GM23338 (cell line): ENCODE measurements around the gene HDAC1. TPM values are rescaled to one million over a fixed set of nuclear protein-coding genes. Genes with fewer than 3 reads are reported as not detected.

Experiments
- ATAC-seq: fragments of 200-7000 bp; cut with Tn5 transposase; 3 replicates; pipeline ENCODE4 v1.9.1; 2020
- DNase-seq: peaks from one replicate; pipeline ENCODE4 v3.0.0-alpha.2; 2015; ENCODE audit warnings: low spot score
- H2AFZ ChIP-seq: fragments of 200-600 bp; sonication (generic); 2 replicates; pipeline ENCODE4 v1.8.0; 2016; ENCODE audit warnings: antibody characterized with exemption, mild to moderate bottlenecking, moderate library complexity
- H3F3A ChIP-seq: fragments of 200-600 bp; sonication (generic); replicated peaks from 2 replicates; pipeline ENCODE4 v1.8.0; 2017; ENCODE audit warnings: antibody characterized with exemption, mixed run types, low read depth
- H3K27ac ChIP-seq: fragments of 200-600 bp; sonication (generic); 2 replicates; pipeline ENCODE4 v1.6.1; 2016; ENCODE audit warnings: low read depth
- H3K27me3 ChIP-seq: fragments of 200-600 bp; sonication (generic); 2 replicates; pipeline ENCODE4 v1.8.0; 2016; ENCODE audit warnings: mild to moderate bottlenecking, mixed run types, moderate library complexity; ENCODE audit not compliant: insufficient read depth
- H3K36me3 ChIP-seq: fragments of 200-600 bp; sonication (generic); 2 replicates; pipeline ENCODE4 v1.8.0; 2016; ENCODE audit warnings: mild to moderate bottlenecking; ENCODE audit not compliant: insufficient read depth
- H3K4me1 ChIP-seq: fragments of 200-600 bp; sonication (generic); 2 replicates; pipeline ENCODE4 v1.8.0; 2016; ENCODE audit warnings: mild to moderate bottlenecking, moderate library complexity; ENCODE audit not compliant: insufficient read depth
- H3K4me2 ChIP-seq: fragments of 200-600 bp; sonication (generic); 2 replicates; pipeline ENCODE4 v1.7.1; 2017; ENCODE audit warnings: mixed run types
- H3K4me3 ChIP-seq: fragments of 200-600 bp; sonication (generic); 2 replicates; pipeline ENCODE4 v1.6.1; 2016; ENCODE audit warnings: mixed run types
- H3K79me2 ChIP-seq: fragments of 200-600 bp; sonication (generic); replicated peaks from 2 replicates; pipeline ENCODE4 v1.8.0; 2017; ENCODE audit warnings: mild to moderate bottlenecking; ENCODE audit not compliant: insufficient read depth
- H3K9me2 ChIP-seq: fragments of 200-600 bp; sonication (generic); 2 replicates; pipeline ENCODE4 v1.8.0; 2017; ENCODE audit not compliant: insufficient read depth
- H4K20me1 ChIP-seq: fragments of 200-600 bp; sonication (generic); replicated peaks from 2 replicates; pipeline ENCODE4 v1.8.0; 2017; ENCODE audit warnings: mild to moderate bottlenecking; ENCODE audit not compliant: insufficient read depth
- H3K27ac Mint-ChIP-seq: 2 replicates; pipeline ENCODE4 v1.8.0; 2020; ENCODE audit warnings: inconsistent platforms, mild to moderate bottlenecking, moderate library complexity, mixed read lengths
- H3K27me3 Mint-ChIP-seq: 3 replicates; pipeline ENCODE4 v1.8.0; 2022; ENCODE audit warnings: low read depth, mild to moderate bottlenecking, moderate library complexity, mixed read lengths, inconsistent platforms; ENCODE audit not compliant: insufficient read depth, poor library complexity
- H3K36me3 Mint-ChIP-seq: 3 replicates; pipeline ENCODE4 v1.8.0; 2021; ENCODE audit warnings: low read depth, mild to moderate bottlenecking, inconsistent platforms, moderate library complexity, mixed read lengths
- H3K4me1 Mint-ChIP-seq: 3 replicates; pipeline ENCODE4 v1.8.0; 2020; ENCODE audit warnings: mild to moderate bottlenecking, inconsistent platforms, mixed read lengths
- H3K4me3 Mint-ChIP-seq: 3 replicates; pipeline ENCODE4 v1.8.0; 2021; ENCODE audit warnings: moderate library complexity, mild to moderate bottlenecking, inconsistent platforms, mixed read lengths
- H3K9me3 Mint-ChIP-seq: 3 replicates; pipeline ENCODE4 v1.8.0; 2020; ENCODE audit warnings: moderate library complexity, mild to moderate bottlenecking, inconsistent platforms, mixed read lengths
- CREB1 ChIP-seq: fragments of 250-450 bp; sonication (Bioruptor Pico); IDR thresholded peaks from 2 replicates; pipeline ENCODE4 v1.5.0; 2020; ENCODE audit warnings: low read depth, mild to moderate bottlenecking, moderate library complexity
- EZH2 ChIP-seq: fragments of 200-600 bp; sonication (generic); IDR thresholded peaks from one replicate; pipeline ENCODE4 v1.8.0; 2017; ENCODE audit warnings: antibody characterized with exemption, mild to moderate bottlenecking, low read depth; ENCODE audit not compliant: unreplicated experiment
- EZH2phosphoT487 ChIP-seq: fragments of 200-600 bp; sonication (generic); IDR thresholded peaks from one replicate; pipeline ENCODE4 v1.8.1; 2018; ENCODE audit warnings: antibody characterized with exemption; ENCODE audit not compliant: unreplicated experiment
- JUNB ChIP-seq: IDR thresholded peaks from one replicate; pipeline ENCODE4 v1.6.1; 2016; ENCODE audit warnings: antibody characterized with exemption; ENCODE audit not compliant: unreplicated experiment
- NANOG ChIP-seq: IDR thresholded peaks from 2 replicates; pipeline ENCODE4 v1.6.1; 2016; ENCODE audit warnings: antibody characterized with exemption, borderline replicate concordance
- POLR2AphosphoS5 ChIP-seq: IDR thresholded peaks from 2 replicates; pipeline ENCODE4 v1.6.1; 2016; ENCODE audit warnings: antibody characterized with exemption, low read depth
- STAT1 ChIP-seq: IDR thresholded peaks from one replicate; pipeline ENCODE4 v1.6.1; 2016; ENCODE audit warnings: antibody characterized with exemption; ENCODE audit not compliant: unreplicated experiment
- ZNF114 ChIP-seq: fragments of 250-450 bp; sonication (Bioruptor Pico); IDR thresholded peaks from 2 replicates; pipeline ENCODE4 v1.5.0; 2020; ENCODE audit warnings: mild to moderate bottlenecking, moderate library complexity
- ZNF331 ChIP-seq: fragments of 250-450 bp; sonication (Bioruptor Pico); IDR thresholded peaks from 2 replicates; pipeline ENCODE4 v1.5.0; 2020; ENCODE audit warnings: low read depth, mild to moderate bottlenecking, moderate library complexity
- polyA plus RNA-seq: library from polyadenylated mRNA; unstranded; fragments of >200 nt; fragmentation: Nextera tagmentation; extraction: Ambion mirVana; gene quantifications from 2 replicates; pipeline ENCODE4 v1.2.1, GENCODE V29; 2016
- total RNA-seq: library from RNA; depleted of rRNA; stranded (reverse); fragments of >200 nt; shearing (Covaris generic); gene quantifications from 2 replicates; pipeline ENCODE4 v1.2.3, GENCODE V29; 2014
- TF ChIP-seq, protein P1 (sequence below): IDR thresholded peaks from one replicate; pipeline ENCODE4 v1.6.1; 2018; ENCODE audit warnings: antibody characterized with exemption; ENCODE audit not compliant: unreplicated experiment
- TF ChIP-seq, protein P2 (sequence below): fragments of 250-450 bp; sonication (Bioruptor Pico); IDR thresholded peaks from 2 replicates; pipeline ENCODE4 v1.5.0; 2020; ENCODE audit warnings: mild to moderate bottlenecking, moderate library complexity

HDAC1 gene
- total and polyA plus RNA-seq, 2 experiments from 2014 or later: 82.6 to 104 TPM

DNA sequence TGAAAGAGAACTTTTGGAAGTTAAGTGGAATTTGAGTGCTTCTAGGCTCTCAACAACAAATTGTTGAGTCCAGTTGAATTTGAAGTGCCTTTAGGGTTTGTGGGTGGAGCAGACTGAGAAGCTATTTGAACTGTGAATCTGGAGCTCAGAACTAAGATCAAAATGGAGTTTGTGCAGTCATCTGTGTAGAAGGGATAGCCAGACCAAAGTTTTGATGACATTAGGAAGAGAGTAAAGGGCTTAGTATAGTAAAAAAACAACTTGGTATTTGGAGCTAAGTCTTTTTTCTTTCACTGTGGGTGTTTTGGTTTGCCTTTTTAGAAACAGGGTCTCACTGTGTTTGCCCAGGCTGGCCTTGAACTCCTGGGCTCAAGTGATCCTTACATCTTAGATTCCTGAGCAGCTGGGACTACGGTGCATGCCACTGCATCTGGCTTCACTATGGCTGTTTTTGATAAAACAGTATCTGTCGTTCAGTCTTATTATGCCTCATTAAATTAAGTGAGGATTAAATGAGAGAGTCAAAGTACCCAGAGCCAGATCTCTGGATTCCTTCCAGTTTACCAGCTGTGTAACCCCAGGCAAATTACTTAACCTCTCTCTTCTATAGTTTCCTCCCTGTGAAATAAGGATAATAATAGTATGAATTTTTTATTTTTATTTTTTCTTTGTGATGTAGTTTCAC, 20.0 kb downstream of the HDAC1 start (continued):
- no peak for TF ChIP-seq STAT1
- no peak for TF ChIP-seq EZH2
- TF ChIP-seq, protein P1, sequence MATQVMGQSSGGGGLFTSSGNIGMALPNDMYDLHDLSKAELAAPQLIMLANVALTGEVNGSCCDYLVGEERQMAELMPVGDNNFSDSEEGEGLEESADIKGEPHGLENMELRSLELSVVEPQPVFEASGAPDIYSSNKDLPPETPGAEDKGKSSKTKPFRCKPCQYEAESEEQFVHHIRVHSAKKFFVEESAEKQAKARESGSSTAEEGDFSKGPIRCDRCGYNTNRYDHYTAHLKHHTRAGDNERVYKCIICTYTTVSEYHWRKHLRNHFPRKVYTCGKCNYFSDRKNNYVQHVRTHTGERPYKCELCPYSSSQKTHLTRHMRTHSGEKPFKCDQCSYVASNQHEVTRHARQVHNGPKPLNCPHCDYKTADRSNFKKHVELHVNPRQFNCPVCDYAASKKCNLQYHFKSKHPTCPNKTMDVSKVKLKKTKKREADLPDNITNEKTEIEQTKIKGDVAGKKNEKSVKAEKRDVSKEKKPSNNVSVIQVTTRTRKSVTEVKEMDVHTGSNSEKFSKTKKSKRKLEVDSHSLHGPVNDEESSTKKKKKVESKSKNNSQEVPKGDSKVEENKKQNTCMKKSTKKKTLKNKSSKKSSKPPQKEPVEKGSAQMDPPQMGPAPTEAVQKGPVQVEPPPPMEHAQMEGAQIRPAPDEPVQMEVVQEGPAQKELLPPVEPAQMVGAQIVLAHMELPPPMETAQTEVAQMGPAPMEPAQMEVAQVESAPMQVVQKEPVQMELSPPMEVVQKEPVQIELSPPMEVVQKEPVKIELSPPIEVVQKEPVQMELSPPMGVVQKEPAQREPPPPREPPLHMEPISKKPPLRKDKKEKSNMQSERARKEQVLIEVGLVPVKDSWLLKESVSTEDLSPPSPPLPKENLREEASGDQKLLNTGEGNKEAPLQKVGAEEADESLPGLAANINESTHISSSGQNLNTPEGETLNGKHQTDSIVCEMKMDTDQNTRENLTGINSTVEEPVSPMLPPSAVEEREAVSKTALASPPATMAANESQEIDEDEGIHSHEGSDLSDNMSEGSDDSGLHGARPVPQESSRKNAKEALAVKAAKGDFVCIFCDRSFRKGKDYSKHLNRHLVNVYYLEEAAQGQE: no peak

DNA sequence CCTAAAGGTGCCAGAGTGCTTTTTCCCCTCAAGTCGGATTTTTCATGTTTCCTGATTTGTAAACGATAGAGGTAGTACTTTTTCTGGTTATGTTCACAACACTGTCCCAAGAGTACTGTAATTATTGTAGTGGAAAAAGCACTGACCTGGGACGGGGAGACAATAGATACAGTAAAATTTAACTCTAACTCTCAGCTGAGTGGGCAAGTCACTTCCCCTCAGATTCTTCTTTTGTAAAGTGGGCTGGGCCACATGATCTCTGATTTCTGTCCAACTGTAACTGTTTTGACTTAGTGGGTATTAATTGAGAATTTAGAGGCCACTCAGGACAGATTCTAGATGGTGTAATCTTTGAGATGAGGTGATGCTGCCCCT, 25.0 kb downstream of the HDAC1 start:
- DNase-seq: no peak
- no peaks in the 10 kb centered on the region for H3K4me1 Mint-ChIP-seq
- H3K27ac Mint-ChIP-seq: no peak overlapping the region
- peaks cover 34% of the 10 kb centered on the region; the same call in 2 of the 3 replicates for H3K36me3 Mint-ChIP-seq
- H3K27me3 Mint-ChIP-seq: peaks cover 6% of the 10 kb centered on the region
- Histone ChIP-seq H3K79me2 (peaks cover 29% of the 10 kb centered on the region), H3K4me1 (no peaks in the 10 kb centered on the region), H3K27me3 (no peaks in the 10 kb centered on the region), H3K4me2 (no peak overlapping the region), H3K27ac (no peak overlapping the region), H3F3A (peaks cover 12% of the 10 kb centered on the region; the same call in 1 of the 2 replicates), H4K20me1 (peaks cover 29% of the 10 kb centered on the region), H3K4me3 (no peak overlapping the region), H3K9me2 (no peaks in the 10 kb centered on the region), H2AFZ (no peak overlapping the region), H3K36me3 (peaks cover 10% of the 10 kb centered on the region)
- no peak overlapping the region; the same call in 2 of the 3 replicates for H3K4me3 Mint-ChIP-seq
- ATAC-seq: no peak
- H3K9me3 Mint-ChIP-seq: no peaks in the 10 kb centered on the region; the same call in 2 of the 3 replicates
- TF ChIP-seq ZNF331 (CRISPR knock-in tag) (no peak), EZH2phosphoT487 (no peak), NANOG (no peak), JUNB (no peak), ZNF114 (CRISPR knock-in tag) (no peak), CREB1 (CRISPR knock-in tag) (no peak), POLR2AphosphoS5 (no peak), EZH2 (no peak)
- TF ChIP-seq, protein P1: no peak
- TF ChIP-seq, protein P2, sequence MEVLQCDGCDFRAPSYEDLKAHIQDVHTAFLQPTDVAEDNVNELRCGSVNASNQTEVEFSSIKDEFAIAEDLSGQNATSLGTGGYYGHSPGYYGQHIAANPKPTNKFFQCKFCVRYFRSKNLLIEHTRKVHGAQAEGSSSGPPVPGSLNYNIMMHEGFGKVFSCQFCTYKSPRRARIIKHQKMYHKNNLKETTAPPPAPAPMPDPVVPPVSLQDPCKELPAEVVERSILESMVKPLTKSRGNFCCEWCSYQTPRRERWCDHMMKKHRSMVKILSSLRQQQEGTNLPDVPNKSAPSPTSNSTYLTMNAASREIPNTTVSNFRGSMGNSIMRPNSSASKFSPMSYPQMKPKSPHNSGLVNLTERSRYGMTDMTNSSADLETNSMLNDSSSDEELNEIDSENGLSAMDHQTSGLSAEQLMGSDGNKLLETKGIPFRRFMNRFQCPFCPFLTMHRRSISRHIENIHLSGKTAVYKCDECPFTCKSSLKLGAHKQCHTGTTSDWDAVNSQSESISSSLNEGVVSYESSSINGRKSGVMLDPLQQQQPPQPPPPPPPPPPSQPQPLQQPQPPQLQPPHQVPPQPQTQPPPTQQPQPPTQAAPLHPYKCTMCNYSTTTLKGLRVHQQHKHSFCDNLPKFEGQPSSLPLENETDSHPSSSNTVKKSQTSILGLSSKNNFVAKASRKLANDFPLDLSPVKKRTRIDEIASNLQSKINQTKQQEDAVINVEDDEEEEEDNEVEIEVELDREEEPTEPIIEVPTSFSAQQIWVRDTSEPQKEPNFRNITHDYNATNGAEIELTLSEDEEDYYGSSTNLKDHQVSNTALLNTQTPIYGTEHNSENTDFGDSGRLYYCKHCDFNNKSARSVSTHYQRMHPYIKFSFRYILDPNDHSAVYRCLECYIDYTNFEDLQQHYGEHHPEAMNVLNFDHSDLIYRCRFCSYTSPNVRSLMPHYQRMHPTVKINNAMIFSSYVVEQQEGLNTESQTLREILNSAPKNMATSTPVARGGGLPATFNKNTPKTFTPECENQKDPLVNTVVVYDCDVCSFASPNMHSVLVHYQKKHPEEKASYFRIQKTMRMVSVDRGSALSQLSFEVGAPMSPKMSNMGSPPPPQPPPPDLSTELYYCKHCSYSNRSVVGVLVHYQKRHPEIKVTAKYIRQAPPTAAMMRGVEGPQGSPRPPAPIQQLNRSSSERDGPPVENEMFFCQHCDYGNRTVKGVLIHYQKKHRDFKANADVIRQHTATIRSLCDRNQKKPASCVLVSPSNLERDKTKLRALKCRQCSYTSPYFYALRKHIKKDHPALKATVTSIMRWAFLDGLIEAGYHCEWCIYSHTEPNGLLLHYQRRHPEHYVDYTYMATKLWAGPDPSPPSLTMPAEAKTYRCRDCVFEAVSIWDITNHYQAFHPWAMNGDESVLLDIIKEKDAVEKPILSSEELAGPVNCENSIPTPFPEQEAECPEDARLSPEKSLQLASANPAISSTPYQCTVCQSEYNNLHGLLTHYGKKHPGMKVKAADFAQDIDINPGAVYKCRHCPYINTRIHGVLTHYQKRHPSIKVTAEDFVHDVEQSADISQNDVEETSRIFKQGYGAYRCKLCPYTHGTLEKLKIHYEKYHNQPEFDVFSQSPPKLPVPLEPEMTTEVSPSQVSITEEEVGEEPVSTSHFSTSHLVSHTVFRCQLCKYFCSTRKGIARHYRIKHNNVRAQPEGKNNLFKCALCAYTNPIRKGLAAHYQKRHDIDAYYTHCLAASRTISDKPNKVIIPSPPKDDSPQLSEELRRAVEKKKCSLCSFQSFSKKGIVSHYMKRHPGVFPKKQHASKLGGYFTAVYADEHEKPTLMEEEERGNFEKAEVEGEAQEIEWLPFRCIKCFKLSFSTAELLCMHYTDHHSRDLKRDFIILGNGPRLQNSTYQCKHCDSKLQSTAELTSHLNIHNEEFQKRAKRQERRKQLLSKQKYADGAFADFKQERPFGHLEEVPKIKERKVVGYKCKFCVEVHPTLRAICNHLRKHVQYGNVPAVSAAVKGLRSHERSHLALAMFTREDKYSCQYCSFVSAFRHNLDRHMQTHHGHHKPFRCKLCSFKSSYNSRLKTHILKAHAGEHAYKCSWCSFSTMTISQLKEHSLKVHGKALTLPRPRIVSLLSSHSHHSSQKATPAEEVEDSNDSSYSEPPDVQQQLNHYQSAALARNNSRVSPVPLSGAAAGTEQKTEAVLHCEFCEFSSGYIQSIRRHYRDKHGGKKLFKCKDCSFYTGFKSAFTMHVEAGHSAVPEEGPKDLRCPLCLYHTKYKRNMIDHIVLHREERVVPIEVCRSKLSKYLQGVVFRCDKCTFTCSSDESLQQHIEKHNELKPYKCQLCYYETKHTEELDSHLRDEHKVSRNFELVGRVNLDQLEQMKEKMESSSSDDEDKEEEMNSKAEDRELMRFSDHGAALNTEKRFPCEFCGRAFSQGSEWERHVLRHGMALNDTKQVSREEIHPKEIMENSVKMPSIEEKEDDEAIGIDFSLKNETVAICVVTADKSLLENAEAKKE (CRISPR knock-in tag): no peak
